ENCODE measurements around the gene LHX6.

The LHX6 gene

DNA sequence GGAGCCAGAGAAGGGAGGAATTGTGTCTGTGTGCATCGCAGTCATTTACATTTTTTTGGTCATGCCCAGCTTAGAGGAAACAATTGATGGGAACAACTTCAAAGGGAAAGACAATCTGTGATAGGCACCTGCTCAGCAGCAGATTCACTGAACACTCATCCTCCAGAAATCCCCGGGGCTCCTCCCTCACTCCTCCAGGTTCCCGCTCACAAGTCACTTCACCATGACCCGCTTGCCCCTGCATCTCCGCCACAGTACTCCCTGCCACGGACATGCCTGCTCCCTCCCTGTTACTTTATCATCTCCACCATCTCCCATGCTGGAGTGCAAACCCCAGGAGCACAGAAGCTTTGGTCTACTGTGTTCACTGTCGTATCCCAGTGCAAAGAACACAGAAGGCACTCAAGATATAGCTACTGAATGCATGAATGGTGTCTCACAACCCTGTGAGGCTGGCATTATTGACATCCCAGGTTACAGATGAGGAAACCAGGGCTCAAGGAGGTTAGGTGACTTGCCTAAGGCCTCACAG, 16.2 kb downstream of the LHX6 start:
- Histone ChIP-seq H3K4me2 (ENCODE audit: low read length) (no peak overlapping the region), H3K9me3 (ENCODE audit: insufficient read depth, low read length) (no peaks in the 10 kb centered on the region), H4K20me1 (ENCODE audit: insufficient read depth, low read length) (no peaks in the 10 kb centered on the region), H2AFZ (ENCODE audit: low read depth, low read length) (no peak overlapping the region), H3K4me3 (ENCODE audit: low read length) (no peak overlapping the region), H3K9ac (ENCODE audit: low read length) (no peak overlapping the region), H3K36me3 (replicated peaks; ENCODE audit: low read depth, low read length) (no peaks in the 10 kb centered on the region), H3K79me2 (ENCODE audit: low read length) (no peaks in the 10 kb centered on the region), H3K4me1 (ENCODE audit: low read length) (no peaks in the 10 kb centered on the region), H3K27me3 (ENCODE audit: low read depth, low read length) (peaks cover 17% of the 10 kb centered on the region), H3K27ac (ENCODE audit: low read length) (no peak overlapping the region)
- TF ChIP-seq CTCF (IDR thresholded peaks at IDR 0.05; ENCODE audit: low read depth, low read length) (no peak), EZH2phosphoT487 (IDR thresholded peaks at IDR 0.05; ENCODE audit: low read depth) (no peak)

DNA sequence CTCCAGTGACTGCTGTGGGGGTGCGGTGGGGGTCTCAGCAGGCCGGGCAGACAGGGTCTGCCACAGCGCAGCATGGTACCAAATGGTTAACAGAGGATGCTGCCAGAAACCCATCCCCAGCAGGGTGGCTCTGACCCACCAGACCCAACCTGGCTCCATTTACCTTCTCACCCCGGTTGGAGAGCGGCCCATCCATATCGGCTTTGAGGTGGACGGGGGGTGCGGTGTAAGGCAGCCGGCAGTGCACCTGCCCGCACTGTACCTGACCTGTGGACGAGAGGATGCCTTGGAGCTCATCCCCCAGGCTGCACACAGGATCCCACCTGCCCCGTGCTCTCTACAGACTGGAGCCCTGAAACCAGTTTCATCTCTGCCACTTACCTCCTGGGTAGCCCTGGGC, 19.3 kb downstream of the LHX6 start:
- Histone ChIP-seq H3K4me1 (ENCODE audit: low read length) (no peaks in the 10 kb centered on the region), H3K79me2 (ENCODE audit: low read length) (no peaks in the 10 kb centered on the region), H3K27ac (ENCODE audit: low read length) (no peak overlapping the region), H3K9me3 (ENCODE audit: insufficient read depth, low read length) (no peaks in the 10 kb centered on the region), H3K4me2 (ENCODE audit: low read length) (no peak overlapping the region), H3K27me3 (ENCODE audit: low read depth, low read length) (peaks cover 26% of the 10 kb centered on the region), H3K36me3 (replicated peaks; ENCODE audit: low read depth, low read length) (no peaks in the 10 kb centered on the region), H3K9ac (ENCODE audit: low read length) (no peak overlapping the region), H3K4me3 (ENCODE audit: low read length) (no peak overlapping the region), H4K20me1 (ENCODE audit: insufficient read depth, low read length) (no peaks in the 10 kb centered on the region), H2AFZ (ENCODE audit: low read depth, low read length) (no peak overlapping the region)
- TF ChIP-seq EZH2phosphoT487 (IDR thresholded peaks at IDR 0.05; ENCODE audit: low read depth) (no peak), CTCF (IDR thresholded peaks at IDR 0.05; ENCODE audit: low read depth, low read length) (no peak)

GRCh38 chr9:122207096-122207495, 21.7 kb downstream of the LHX6 start:
- TF ChIP-seq EZH2phosphoT487 (IDR thresholded peaks at IDR 0.05; ENCODE audit: low read depth), result no peak
- TF ChIP-seq CTCF (IDR thresholded peaks at IDR 0.05; ENCODE audit: low read depth, low read length), result no peak
- Histone ChIP-seq H3K36me3 (replicated peaks; ENCODE audit: low read depth, low read length) (no peaks in the 10 kb centered on the region), H3K27me3 (ENCODE audit: low read depth, low read length) (peaks cover 23% of the 10 kb centered on the region), H3K4me3 (ENCODE audit: low read length) (no peak overlapping the region), H3K27ac (ENCODE audit: low read length) (no peak overlapping the region), H3K9ac (ENCODE audit: low read length) (no peak overlapping the region), H3K9me3 (ENCODE audit: insufficient read depth, low read length) (no peaks in the 10 kb centered on the region), H4K20me1 (ENCODE audit: insufficient read depth, low read length) (no peaks in the 10 kb centered on the region), H3K79me2 (ENCODE audit: low read length) (no peaks in the 10 kb centered on the region), H3K4me2 (ENCODE audit: low read length) (no peak overlapping the region), H2AFZ (ENCODE audit: low read depth, low read length) (no peak overlapping the region), H3K4me1 (ENCODE audit: low read length) (no peaks in the 10 kb centered on the region)

- Histone ChIP-seq H3K9me3 (ENCODE audit: insufficient read depth, low read length) (no peaks in the 10 kb centered on the region), H4K20me1 (ENCODE audit: insufficient read depth, low read length) (no peaks in the 10 kb centered on the region), H3K27ac (ENCODE audit: low read length) (no peak overlapping the region), H3K79me2 (ENCODE audit: low read length) (no peaks in the 10 kb centered on the region), H3K4me3 (ENCODE audit: low read length) (no peak overlapping the region), H3K36me3 (replicated peaks; ENCODE audit: low read depth, low read length) (no peaks in the 10 kb centered on the region), H3K9ac (ENCODE audit: low read length) (no peak overlapping the region), H3K27me3 (ENCODE audit: low read depth, low read length) (peaks cover 16% of the 10 kb centered on the region; the same call in 1 of the 2 replicates), H2AFZ (ENCODE audit: low read depth, low read length) (no peak overlapping the region), H3K4me1 (ENCODE audit: low read length) (no peaks in the 10 kb centered on the region), H3K4me2 (ENCODE audit: low read length) (no peak overlapping the region)
- TF ChIP-seq EZH2phosphoT487 (IDR thresholded peaks at IDR 0.05; ENCODE audit: low read depth), result no peak
- no peak for TF ChIP-seq CTCF (IDR thresholded peaks at IDR 0.05; ENCODE audit: low read depth, low read length)
Measured at GRCh38 chr9:122206118-122207046, 22.4 kb downstream of the LHX6 start.

Data from OCI-LY3 (cell line).